RPMI8226 (cell line): ENCODE results near the gene RTL5.

ENCODE experiments used
- DNase-seq: peaks from one replicate; pipeline ENCODE4 v3.0.0-alpha.2; 2015

The RTL5 gene

DNA sequence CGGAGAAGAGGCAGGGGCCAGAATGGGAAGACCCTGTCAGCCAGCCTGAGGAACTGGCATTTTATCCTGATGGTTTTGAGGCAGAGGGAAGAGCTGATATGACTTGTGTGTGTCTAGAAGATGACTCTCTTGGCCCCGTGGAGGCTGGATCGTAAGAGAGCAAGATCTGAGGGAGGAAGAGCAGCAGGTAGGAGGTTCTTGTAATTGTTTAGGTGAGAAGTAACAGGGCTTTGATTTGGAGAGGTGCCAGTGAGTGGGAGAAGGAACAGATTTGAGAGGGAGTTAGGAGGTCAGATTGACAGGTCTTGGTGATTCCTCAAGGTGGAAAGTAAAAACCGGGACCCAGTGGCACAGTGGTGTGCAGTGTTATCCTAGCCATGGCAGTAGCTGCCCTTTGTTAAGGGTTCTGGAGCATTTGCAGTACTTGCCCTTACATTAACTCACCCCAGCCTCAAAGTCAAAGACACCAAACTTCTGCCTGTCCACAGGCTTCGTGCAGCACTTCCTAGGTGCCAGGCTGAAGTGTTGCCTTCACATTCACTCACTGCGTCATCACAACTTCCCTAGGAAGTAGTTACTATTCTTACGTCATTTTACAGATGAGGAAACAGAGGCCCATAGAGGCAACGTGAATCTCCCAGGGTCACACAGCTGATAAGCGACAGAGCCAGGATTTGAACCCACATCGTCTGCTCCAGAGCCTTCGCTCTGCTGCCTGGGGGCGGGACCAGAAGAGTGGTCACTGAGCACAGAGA lies 23.7 kb downstream of the RTL5 start:
- no peak for DNase-seq

DNA sequence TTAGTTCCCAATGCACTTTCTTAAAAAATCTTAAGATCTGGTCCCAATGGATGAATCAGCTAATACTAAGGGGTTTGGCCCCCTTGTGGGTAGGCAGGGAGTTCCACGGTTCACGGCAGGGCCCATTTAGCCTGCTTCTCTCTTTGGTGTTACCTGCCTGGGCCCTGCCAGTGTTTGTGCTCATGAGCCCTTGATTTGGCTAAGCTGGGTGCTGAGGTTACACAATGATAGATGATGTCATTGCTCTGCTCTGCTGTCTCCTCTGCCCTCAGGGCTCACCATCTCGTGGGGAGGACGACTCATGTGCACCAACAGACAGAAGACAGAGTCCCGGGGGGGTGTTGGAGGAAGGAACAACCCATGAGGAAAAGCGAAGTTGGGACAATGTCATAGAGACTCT lies 24.4 kb downstream of the RTL5 start:
- DNase-seq = no peak

DNA sequence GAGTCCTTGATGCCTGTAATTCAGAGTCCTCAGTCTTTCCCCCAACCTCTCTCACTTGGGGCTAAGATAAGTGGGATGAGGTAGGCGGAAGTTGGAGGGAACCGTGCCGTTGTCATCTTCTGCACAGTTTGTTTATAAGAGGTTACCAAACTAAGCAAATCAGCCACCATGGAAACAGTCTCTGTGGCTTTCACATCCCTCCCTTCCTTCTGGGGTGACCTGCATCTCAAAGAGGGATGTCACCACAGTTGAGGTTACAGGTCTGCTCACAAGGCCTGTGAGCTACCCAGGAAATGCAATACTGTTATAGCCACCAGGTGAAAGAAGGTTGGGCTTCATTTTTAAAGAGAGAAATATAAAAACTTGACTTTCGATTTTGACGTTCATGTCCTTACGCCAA lies 26.3 kb downstream of the RTL5 start:
- no peak for DNase-seq

GRCh38 chrX:72102760-72103159 lies 29.0 kb downstream of the RTL5 start:
- no peak for DNase-seq

DNA sequence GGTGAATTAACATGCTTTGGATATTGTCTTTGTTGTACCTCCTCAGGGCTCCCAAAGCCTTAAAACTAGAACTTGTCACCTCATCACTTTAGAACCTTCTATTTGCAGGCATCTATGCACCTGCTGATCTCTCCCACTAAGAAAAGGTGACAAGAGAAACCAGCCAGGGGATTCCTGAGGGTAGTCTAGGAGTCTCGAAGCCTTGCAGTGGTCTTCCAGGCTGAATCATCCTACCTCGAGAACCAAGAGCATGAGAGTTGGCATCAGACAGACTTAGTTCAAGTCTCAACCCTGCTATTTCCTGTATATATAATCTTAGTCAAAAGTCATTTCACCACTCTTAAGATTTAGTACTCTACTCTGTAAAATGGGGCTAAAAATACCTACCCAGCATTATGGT lies 29.6 kb downstream of the RTL5 start:
- no peak for DNase-seq

DNA sequence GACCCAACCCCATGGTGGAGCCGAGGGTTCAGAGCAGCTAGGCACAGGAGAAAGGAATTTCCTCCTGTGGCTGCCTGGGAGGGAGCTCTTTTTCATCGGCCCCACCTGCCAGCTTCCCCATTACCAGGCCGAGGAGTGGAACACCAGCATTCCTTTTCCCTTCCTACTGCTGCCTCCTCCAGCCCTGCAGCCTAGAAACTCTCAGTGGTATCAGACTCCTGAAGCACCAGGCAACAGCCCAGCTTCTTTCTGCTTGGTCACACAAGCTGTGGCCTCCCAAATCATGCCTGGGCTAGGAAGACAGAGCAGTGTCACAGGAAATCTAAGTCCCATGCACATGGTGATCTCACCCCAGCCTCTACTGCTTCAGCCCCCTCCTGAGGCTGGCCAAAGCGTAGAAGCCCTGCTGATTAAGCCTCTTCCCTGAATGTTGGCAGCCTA lies 30.1 kb downstream of the RTL5 start:
- no peak for DNase-seq

DNA sequence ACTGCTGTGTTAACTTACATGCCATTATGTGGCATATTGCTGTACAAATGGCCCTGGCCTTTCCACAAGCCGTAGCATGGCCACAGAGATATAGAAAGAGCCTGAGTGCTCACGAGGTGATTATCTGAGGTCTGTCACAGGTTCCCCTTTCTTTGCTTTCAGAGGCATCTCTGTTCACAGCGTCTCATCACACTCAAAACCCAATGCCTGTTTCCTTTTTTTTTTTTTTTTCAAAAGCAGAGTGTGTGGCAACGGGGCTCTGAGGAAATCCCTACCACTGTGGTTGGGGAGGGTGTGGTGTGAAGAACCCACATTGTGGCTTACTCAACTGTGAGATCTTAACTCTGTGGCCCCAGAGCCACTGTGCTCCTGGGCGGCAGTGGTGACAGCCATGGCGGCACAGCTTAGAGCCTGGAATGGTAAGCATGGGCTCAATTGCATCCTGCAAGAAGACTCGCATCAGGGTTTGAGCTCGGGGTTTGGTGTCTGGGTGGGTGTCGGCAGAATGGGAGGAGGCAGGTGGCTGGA lies 30.8 kb downstream of the RTL5 start:
- no peak for DNase-seq

DNA sequence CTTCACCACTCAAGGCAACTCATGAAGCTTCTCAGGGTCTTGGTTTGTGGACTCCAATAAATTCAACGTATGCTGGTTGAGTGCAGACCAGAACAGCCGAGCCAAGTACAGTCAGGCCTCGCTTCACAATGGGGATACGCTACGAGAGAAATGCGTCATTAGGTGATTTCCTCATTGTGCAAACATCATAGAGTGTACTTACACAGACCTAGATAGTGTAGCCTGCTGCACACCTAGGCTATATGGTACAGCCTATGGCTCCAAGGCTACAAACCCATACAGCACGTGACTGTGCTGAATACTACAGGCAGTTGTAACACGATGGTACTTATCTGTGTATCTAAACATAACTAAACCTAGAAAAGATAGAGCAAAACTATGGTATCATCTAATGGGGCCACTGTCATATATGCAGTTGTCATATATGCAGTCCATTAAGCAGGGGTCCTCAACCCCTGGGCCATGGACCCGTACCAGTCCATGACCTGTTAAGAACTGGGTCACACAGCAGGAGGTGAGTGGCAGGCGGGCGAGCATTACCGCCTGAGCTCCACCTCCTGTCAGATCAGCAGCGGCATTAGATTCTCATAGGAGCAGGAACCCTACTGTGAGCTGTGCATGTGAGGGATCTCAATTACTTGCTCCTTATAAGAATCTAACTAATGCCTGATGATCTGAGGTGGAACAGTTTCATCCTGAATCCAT lies 31.5 kb downstream of the RTL5 start:
- DNase-seq = no peak

GRCh38 chrX:72097098-72097497 lies 34.6 kb downstream of the RTL5 start:
- no peak for DNase-seq

GRCh38 chrX:72095370-72095769 lies 36.3 kb downstream of the RTL5 start:
- no peak for DNase-seq

GRCh38 chrX:72094894-72095293 lies 36.8 kb downstream of the RTL5 start:
- peak; percentile 11 for DNase-seq

GRCh38 chrX:72089254-72089653 lies 42.5 kb downstream of the RTL5 start:
- DNase-seq = no peak

DNA sequence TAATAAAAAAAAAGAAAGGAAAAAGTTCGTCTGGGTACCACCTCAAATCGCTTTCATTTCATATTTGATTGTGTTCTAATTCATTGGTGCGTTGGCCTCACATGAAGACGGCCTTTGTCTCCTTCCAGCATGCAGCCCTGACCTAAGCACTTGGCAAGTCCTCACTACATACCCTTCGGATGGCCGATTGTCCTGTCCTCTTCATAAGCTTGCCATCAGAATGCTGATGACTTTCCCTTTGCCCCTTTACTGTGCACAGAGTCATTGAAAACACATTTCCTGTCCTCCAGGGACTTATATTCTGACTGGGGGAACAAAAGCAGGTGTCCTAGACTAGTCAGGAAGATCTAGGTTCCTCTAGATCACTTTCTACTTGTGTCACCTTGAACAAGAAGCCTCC lies 43.0 kb downstream of the RTL5 start:
- no peak for DNase-seq

- DNase-seq = no peak
Measured at GRCh38 chrX:72086995-72087394, 44.7 kb downstream of the RTL5 start.

GRCh38 chrX:72084114-72084513 lies 47.6 kb downstream of the RTL5 start:
- DNase-seq = no peak

DNA sequence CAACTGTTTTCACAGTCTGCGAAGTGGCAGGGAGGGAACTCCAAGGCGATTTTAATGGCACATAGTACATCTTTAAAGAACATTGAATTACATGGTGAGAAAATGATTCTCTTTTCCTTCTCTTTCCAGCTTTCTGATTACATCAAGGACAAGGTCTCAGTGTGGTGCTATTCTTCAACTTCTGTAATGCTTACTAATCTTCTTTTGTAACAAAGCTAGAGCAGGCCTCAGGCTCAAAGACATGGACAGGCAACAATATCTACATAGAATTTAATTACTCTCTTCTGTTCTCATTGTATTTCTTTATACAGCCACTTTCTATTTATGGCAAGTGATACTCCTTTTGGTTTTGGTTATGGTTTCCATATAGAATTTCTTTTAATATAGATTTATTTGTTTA lies 48.4 kb downstream of the RTL5 start:
- no peak for DNase-seq

GRCh38 chrX:72081605-72082320 lies 50.0 kb downstream of the RTL5 start:
- DNase-seq = no peak

- no peak for DNase-seq
Measured at GRCh38 chrX:72080800-72081199, 50.9 kb downstream of the RTL5 start.

DNA sequence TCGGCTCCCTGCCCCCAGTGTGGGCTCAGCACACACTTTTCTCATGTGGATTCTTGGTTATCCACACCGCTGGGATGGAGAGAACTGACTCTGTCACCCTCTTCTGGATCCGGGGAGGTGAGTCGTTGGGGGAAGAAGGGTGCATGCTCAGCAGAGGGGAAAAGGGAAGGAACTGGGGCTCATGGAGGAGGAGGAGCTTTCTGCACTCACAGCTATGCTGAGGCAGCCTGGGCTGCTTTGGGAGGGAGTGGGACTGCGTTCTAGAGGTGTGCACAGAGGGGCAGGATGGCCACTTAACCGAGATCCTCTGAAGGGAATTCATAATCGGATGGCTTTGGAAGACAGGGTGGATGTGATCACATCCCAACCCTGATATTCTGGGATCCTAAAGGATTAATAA lies 51.6 kb downstream of the RTL5 start:
- no peak for DNase-seq

DNA sequence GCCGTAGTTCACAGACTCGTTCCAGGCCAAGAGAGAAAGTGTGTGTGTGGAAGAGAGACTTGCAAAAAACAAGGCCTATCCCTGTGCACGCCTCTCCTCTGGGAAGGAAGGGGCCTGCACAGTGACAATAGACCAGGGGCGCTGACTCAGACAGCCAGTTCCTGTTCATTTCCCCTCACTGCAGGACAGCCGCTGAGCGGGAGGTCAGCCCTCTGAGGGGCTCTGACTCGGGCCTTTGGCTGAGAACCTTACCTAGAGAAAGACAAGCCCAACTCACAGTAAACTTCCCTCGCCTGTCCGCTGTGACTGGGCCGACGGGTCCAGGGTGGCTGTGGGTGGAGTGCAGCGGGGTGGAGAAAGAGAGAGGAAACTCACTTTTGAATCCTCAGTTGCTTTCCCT lies 52.1 kb downstream of the RTL5 start:
- no peak for DNase-seq

GRCh38 chrX:72078411-72078810 lies 53.3 kb downstream of the RTL5 start:
- no peak for DNase-seq
